Tibial nerve (tissue), 4 donors: Measurements from ENCODE around the gene STIM1. TPM values are rescaled to one million over a fixed set of nuclear protein-coding genes. Genes with fewer than 3 reads are reported as not detected.
"Not testable (repeated sequence)": the region's sequence is repeated elsewhere in the genome, so short reads cannot be mapped to it uniquely, and the experiment has no call there.

ENCODE experiments used
- DNase-seq, 2 donors: peaks; one replicate each; pipeline ENCODE4 v3.0.0-alpha.2; 2019; ENCODE audit warnings: low spot score in 2 of 2
- H3K27ac ChIP-seq, 4 donors: fragments of 200-600 bp; sonication (generic) in 3 of 4; one replicate each; pipeline ENCODE4 v1.5.1; 2017 to 2019; ENCODE audit warnings: mild to moderate bottlenecking in 1 of 4
- H3K27me3 ChIP-seq, 2 donors: fragments of 200-600 bp; sonication (generic) in 1 of 2; one replicate each; pipeline versions ENCODE4 v1.5.1 to v1.6.0; 2017 to 2019
- H3K36me3 ChIP-seq, 3 donors: fragments of 200-600 bp; sonication (generic); one replicate each; pipeline ENCODE4 v1.5.1; 2018 to 2019
- H3K4me1 ChIP-seq, 4 donors: fragments of 200-600 bp; sonication (generic) in 3 of 4; one replicate each; pipeline ENCODE4 v1.5.1; 2017 to 2019
- H3K4me3 ChIP-seq, 4 donors: fragments of 200-600 bp; sonication (generic) in 3 of 4; one replicate each; pipeline ENCODE4 v1.5.1; 2017 to 2019; ENCODE audit warnings: mild to moderate bottlenecking in 1 of 4, moderate library complexity in 1 of 4
- H3K9me3 ChIP-seq, 4 donors: fragments of 200-600 bp; sonication (generic) in 3 of 4; one replicate each; pipeline ENCODE4 v1.5.1; 2017 to 2019
- EP300 ChIP-seq, 2 donors: sonication (generic); formaldehyde crosslinking; IDR thresholded peaks; one replicate each; pipeline ENCODE4 v1.6.1; 2017; ENCODE audit warnings: antibody characterized with exemption in 2 of 2, mild to moderate bottlenecking in 1 of 2
- POLR2A ChIP-seq, 2 donors: fragments of 450-650 bp; IDR thresholded peaks; one replicate each; pipeline ENCODE4 v1.6.1; 2017; ENCODE audit warnings: antibody characterized with exemption in 2 of 2, mild to moderate bottlenecking in 2 of 2, moderate library complexity in 2 of 2
- WGBS, 2 donors: methylation state at CpG; one replicate each; pipeline ENCODE4 v1.1.5; 2018; 5-methylcytosine and 5-hydroxymethylcytosine counted together
- total RNA-seq, 4 donors: library from RNA; depleted of rRNA; stranded (reverse); fragments of >200 nt; gene quantifications; one replicate each; pipeline ENCODE4 v1.1.0, GENCODE V29; 2016
- TF ChIP-seq, protein P1 (sequence below), 5 experiments: fragments of 200-600 bp in 3 of 5; fragments of 450-650 bp in 2 of 5; sonication (generic) in 3 of 5; IDR thresholded peaks; one replicate each; pipeline ENCODE4 v1.5.1; 2016 to 2019; ENCODE audit warnings: antibody characterized with exemption in 5 of 5, mild to moderate bottlenecking in 3 of 5, moderate library complexity in 2 of 5

STIM1 gene
- total RNA-seq, 4 donors from 2014 or later, result 51.3 to 70.1 (median 59.8) TPM

DNA sequence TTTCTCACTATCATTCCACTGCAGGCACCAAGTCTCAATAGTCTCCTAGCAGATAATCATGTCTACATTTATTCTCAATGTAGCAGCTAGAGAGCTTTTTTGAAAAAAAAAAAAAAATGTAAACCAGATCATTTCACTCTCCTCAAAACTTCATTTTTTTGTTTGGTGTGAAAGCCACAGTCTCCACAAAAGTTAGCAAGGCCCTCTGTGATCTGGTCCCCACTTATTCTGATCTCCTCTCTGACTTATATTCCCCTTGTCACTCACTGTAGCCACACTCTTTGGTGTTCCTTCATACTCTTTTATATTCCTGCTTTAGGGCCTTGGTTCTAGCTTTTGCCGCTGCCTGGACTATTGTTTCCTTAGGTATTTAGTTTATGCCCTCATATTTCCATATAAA is 137.5 kb downstream of the STIM1 start:
- Histone ChIP-seq H3K9me3 (peaks cover 0 to 28% (median 5%) of the 10 kb centered on the region in 4 donors), H3K27me3 (no peaks in the 10 kb centered on the region), H3K4me3 (no peak overlapping the region), H3K4me1 (no peaks in the 10 kb centered on the region), H3K36me3 (peaks cover 0 to 7% (median 0%) of the 10 kb centered on the region in 3 donors), H3K27ac (no peak overlapping the region)
- TF ChIP-seq EP300 (IDR thresholded peaks at IDR 0.05) (no peak), POLR2A (IDR thresholded peaks at IDR 0.05) (no peak)
- TF ChIP-seq, protein P1, sequence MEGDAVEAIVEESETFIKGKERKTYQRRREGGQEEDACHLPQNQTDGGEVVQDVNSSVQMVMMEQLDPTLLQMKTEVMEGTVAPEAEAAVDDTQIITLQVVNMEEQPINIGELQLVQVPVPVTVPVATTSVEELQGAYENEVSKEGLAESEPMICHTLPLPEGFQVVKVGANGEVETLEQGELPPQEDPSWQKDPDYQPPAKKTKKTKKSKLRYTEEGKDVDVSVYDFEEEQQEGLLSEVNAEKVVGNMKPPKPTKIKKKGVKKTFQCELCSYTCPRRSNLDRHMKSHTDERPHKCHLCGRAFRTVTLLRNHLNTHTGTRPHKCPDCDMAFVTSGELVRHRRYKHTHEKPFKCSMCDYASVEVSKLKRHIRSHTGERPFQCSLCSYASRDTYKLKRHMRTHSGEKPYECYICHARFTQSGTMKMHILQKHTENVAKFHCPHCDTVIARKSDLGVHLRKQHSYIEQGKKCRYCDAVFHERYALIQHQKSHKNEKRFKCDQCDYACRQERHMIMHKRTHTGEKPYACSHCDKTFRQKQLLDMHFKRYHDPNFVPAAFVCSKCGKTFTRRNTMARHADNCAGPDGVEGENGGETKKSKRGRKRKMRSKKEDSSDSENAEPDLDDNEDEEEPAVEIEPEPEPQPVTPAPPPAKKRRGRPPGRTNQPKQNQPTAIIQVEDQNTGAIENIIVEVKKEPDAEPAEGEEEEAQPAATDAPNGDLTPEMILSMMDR (IDR thresholded peaks at IDR 0.05), result no peak
- no peak for DNase-seq
- WGBS, 2 donors, result 93 to 100% methylated on average over 1 of the region's 1 CpG

DNA sequence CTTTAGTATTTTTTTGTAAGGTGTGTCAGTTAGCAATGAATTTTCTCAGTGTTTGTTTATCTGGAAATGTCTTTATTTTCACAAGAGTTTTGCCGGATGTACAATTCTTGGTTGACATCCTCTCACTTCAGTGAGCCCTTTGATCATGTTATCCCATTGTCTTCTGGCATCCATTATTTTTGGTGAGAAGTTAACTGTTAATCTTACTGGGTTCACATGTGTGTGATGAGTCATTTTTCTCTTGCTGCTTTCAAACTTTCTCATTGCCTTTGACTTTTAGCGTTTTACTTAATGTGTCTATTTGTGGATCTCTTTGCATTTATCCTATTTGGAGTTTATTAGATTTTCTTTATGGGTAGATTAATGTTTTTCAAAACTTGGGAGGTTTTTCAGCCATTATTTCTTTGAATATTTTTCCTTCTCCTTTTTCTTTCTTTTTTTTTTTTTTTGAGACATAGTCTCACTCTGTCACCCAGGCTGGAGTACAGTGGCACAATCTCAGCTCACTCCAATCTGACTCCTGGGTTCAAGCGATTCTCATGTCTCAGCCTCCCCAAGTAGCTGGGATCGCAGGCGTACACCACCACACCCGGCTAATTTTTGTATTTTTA is 138.7 kb downstream of the STIM1 start:
- H3K36me3 ChIP-seq, result peaks cover 0 to 7% (median 0%) of the 10 kb centered on the region in 3 donors
- H3K9me3 ChIP-seq, result peaks cover 0 to 28% (median 5%) of the 10 kb centered on the region in 4 donors
- WGBS, 2 donors, result 93 to 94% methylated on average over 6 of the region's 6 CpGs
- no peak overlapping the region for H3K27ac ChIP-seq
- no peak for TF ChIP-seq POLR2A (IDR thresholded peaks at IDR 0.05)
- no peak for TF ChIP-seq EP300 (IDR thresholded peaks at IDR 0.05)
- TF ChIP-seq, protein P1 (IDR thresholded peaks at IDR 0.05), result no peak
- DNase-seq, result no peak
- H3K4me1 ChIP-seq, result no peaks in the 10 kb centered on the region
- H3K4me3 ChIP-seq, result no peak overlapping the region
- no peaks in the 10 kb centered on the region for H3K27me3 ChIP-seq

DNA sequence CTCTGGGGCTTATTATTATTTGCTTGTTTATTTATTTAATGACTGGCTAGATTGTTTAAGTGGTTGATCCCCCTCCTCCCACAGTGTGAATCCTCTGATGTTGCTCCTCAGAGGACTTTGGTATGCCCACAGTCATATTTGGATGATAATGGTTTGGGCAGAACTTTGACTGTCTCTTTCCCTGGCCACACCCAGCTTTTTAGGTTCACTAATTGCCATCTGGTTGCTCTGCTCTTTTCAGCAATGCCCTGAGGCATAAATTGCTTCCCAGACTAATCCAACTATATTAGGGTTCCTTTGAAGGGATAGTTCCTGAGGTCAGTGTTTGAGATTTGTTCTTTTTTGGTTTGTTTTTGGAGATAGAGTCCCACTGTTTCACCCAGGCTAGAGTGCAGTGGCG is 139.8 kb downstream of the STIM1 start:
- H3K27me3 ChIP-seq, result no peaks in the 10 kb centered on the region
- no peak for DNase-seq
- TF ChIP-seq, protein P1 (IDR thresholded peaks at IDR 0.05), result no peak
- TF ChIP-seq POLR2A (IDR thresholded peaks at IDR 0.05), result no peak
- TF ChIP-seq EP300 (IDR thresholded peaks at IDR 0.05), result no peak
- no peak overlapping the region for H3K27ac ChIP-seq
- WGBS, 2 donors, result 90 to 100% methylated on average over 1 of the region's 1 CpG
- no peaks in the 10 kb centered on the region for H3K4me1 ChIP-seq
- H3K4me3 ChIP-seq, result no peak overlapping the region
- no peaks in the 10 kb centered on the region for H3K36me3 ChIP-seq
- H3K9me3 ChIP-seq, result peaks cover 0 to 28% (median 5%) of the 10 kb centered on the region in 4 donors

DNA sequence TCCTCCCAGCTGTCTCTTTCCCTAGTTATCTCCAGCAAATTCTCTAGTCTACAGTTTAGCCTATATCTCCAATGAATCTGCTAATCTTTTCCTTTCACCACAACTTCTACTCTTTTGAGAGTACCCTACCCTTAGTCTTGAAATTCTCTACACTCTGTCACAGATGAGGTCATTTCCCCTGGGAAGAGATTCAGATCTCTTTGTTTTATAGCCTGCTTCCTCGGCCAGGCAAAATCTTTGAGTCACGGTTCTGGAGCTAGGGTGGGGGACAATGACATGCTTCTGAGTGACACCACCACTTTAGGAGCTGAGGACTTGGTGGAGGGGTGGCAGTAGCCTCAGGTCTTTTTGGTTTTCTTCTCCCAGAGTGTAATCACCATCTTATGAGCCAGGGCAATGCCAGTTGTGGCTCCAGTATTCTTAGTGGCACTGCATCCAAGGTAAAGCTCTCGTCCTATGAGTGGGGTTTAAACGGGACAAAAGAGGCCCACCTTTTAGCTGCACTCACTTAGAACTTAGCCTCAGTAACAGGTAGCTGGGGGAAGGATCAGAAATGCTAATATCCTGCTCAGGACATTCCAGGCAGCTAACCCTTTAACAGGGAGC is 140.6 kb downstream of the STIM1 start:
- WGBS, 2 donors, result 40 to 52% methylated on average over 4 of the region's 4 CpGs
- Histone ChIP-seq H3K36me3 (no peaks in the 10 kb centered on the region), H3K27me3 (no peaks in the 10 kb centered on the region), H3K4me3 (no peak overlapping the region), H3K27ac (no peak overlapping the region), H3K4me1 (no peaks in the 10 kb centered on the region), H3K9me3 (peaks cover 0 to 28% (median 5%) of the 10 kb centered on the region in 4 donors)
- TF ChIP-seq POLR2A (IDR thresholded peaks at IDR 0.05) (no peak), EP300 (IDR thresholded peaks at IDR 0.05) (no peak)
- TF ChIP-seq, protein P1 (IDR thresholded peaks at IDR 0.05), result no peak
- no peak for DNase-seq

DNA sequence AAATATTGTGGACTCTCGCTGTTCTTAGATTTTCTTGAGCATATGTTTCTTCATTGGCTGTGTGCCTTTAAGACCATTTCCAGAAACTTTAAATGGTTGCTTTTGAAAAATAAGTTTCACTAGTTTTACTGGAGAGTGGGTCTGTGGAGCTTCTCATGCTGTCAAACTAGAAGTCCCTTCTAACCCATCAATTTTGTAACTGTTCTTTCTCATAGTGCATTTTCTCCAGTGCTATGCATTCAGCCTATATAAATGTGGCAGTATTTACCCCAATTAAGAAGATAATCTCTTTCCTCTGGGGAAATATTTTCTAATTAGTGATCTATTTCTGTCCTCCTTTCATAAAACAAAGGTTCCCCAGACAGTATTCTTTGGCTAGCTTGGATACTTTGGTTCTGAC is 141.2 kb downstream of the STIM1 start:
- Histone ChIP-seq H3K4me1 (no peaks in the 10 kb centered on the region), H3K27ac (no peak overlapping the region), H3K36me3 (no peaks in the 10 kb centered on the region), H3K4me3 (no peak overlapping the region), H3K27me3 (no peaks in the 10 kb centered on the region), H3K9me3 (peaks cover 0 to 28% (median 5%) of the 10 kb centered on the region in 4 donors)
- no peak for DNase-seq
- WGBS, 2 donors, result 94 to 96% methylated on average over 1 of the region's 1 CpG
- TF ChIP-seq, protein P1 (IDR thresholded peaks at IDR 0.05), result no peak
- TF ChIP-seq POLR2A (IDR thresholded peaks at IDR 0.05), result no peak
- no peak for TF ChIP-seq EP300 (IDR thresholded peaks at IDR 0.05)

DNA sequence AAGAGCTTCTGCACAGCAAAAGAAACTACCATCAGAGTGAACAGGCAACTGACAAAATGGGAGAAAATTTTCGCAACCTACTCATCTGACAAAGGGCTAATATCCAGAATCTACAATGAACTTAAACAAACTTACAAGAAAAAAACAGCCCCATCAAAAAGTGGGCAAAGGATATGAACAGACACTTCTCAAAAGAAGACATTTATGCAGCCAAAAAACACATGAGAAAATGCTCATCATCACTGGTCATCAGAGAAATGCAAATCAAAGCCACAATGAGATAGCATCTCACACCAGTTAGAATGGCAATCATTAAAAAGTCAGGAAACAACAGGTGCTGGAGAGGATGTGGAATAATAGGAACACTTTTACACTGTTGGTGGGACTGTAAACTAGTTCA is 149.3 kb downstream of the STIM1 start:
- H3K27me3 ChIP-seq, H3K4me3 ChIP-seq, H3K27ac ChIP-seq, DNase-seq, H3K4me1 ChIP-seq, H3K9me3 ChIP-seq, H3K36me3 ChIP-seq: not testable (repeated sequence)
- WGBS, 2 donors, result 100% methylated on average over 1 of the region's 1 CpG
